HEK293T (cell line): ENCODE data around the gene TRIM33.

Experiments used
- CTCF ChIA-PET: fragments of 350-600 bp; formaldehyde crosslinking; extraction: SDS; loops from one replicate; lab custom pipeline; 2021; ENCODE audit warnings: antibody characterized with exemption, inconsistent platforms; lab: Yijun Ruan, JAX
- POLR2A ChIA-PET: fragments of 350-600 bp; formaldehyde crosslinking; extraction: SDS; loops from one replicate; lab custom pipeline; 2020; ENCODE audit warnings: antibody characterized with exemption, inconsistent platforms; lab: Yijun Ruan, JAX
- DNase-seq: peaks from one replicate; pipeline ENCODE4 v3.0.0; 2012; ENCODE audit warnings: mixed read lengths; ENCODE audit errors: extremely low spot score
- ARNT ChIP-seq: fragments of 450-650 bp; IDR thresholded peaks from 2 replicates; pipeline ENCODE4 v1.6.1; 2017; ENCODE audit warnings: mild to moderate bottlenecking
- BHLHE40 ChIP-seq: fragments of 450-650 bp; IDR thresholded peaks from 2 replicates; pipeline ENCODE4 v1.6.1; 2016; ENCODE audit warnings: mild to moderate bottlenecking, moderate library complexity, borderline replicate concordance
- CTBP1 ChIP-seq: fragments of 450-650 bp; IDR thresholded peaks from 2 replicates; pipeline ENCODE4 v1.6.1; 2016; ENCODE audit warnings: borderline replicate concordance
- ELF4 ChIP-seq: fragments of 450-650 bp; IDR thresholded peaks from 2 replicates; pipeline ENCODE4 v1.6.1; 2017; ENCODE audit warnings: antibody characterized with exemption
- FOXA1 ChIP-seq: fragments of 450-650 bp; IDR thresholded peaks from 2 replicates; pipeline ENCODE4 v1.6.1; 2016; ENCODE audit warnings: mild to moderate bottlenecking
- FOXK2 ChIP-seq: fragments of 450-650 bp; IDR thresholded peaks from 2 replicates; pipeline ENCODE4 v1.6.1; 2016; ENCODE audit warnings: mild to moderate bottlenecking
- FOXM1 ChIP-seq: fragments of 450-650 bp; IDR thresholded peaks from 2 replicates; pipeline ENCODE4 v1.6.1; 2017; ENCODE audit warnings: mild to moderate bottlenecking, borderline replicate concordance
- HDGF ChIP-seq: fragments of 450-650 bp; IDR thresholded peaks from 2 replicates; pipeline ENCODE4 v1.6.1; 2017; ENCODE audit warnings: antibody characterized with exemption, borderline replicate concordance
- L3MBTL2 ChIP-seq: fragments of 450-650 bp; conservative IDR thresholded peaks from 2 replicates; pipeline ENCODE4 v1.6.1; 2016; ENCODE audit warnings: mild to moderate bottlenecking
- LEF1 ChIP-seq: fragments of 450-650 bp; IDR thresholded peaks from 2 replicates; pipeline ENCODE4 v1.6.1; 2017; ENCODE audit warnings: mild to moderate bottlenecking, borderline replicate concordance
- NFRKB ChIP-seq: fragments of 450-650 bp; IDR thresholded peaks from 2 replicates; pipeline ENCODE4 v1.6.1; 2016; ENCODE audit warnings: mild to moderate bottlenecking, moderate library complexity
- PKNOX1 ChIP-seq: fragments of 450-650 bp; IDR thresholded peaks from 2 replicates; pipeline ENCODE4 v1.6.1; 2016
- SP1 ChIP-seq: fragments of 450-650 bp; IDR thresholded peaks from 2 replicates; pipeline ENCODE4 v1.6.1; 2017
- SUZ12 ChIP-seq: fragments of 450-650 bp; IDR thresholded peaks from 2 replicates; pipeline ENCODE4 v1.6.1; 2016; ENCODE audit warnings: mild to moderate bottlenecking
- TARDBP ChIP-seq: fragments of 450-650 bp; IDR thresholded peaks from 2 replicates; pipeline ENCODE4 v1.6.1; 2016
- ZNF384 ChIP-seq: fragments of 450-650 bp; IDR thresholded peaks from 2 replicates; pipeline ENCODE4 v1.6.1; 2016

TRIM33 gene

DNA sequence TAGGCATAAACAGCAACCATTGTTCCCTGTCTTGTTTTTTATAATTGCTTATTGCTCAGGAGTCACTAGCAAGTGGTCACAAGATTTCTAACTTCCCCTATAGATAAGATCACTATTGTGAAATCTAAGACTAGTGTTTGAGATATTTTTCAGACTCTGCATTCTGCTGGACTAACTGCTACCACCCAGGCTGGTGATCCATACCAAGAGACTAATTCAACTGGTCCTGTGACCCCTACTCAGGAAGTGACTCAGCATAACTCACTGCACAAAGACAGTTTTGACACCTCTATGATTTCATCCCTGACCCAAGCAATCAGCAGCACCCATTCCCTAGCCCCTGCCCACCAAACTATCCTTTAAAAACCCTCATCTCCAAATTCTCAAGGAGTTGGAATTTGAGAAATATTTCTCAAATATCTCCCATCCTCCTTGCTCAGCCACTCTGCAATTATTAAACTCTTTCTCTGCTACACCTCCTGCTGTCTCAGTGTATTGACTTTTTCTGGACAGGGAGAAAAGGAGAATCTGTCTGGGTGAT, 52.7 kb downstream of the TRIM33 start:
- CTCF ChIA-PET: no interaction called here
- TF ChIP-seq ARNT (no peak), SUZ12 (no peak), ELF4 (no peak), PKNOX1 (no peak), BHLHE40 (no peak), NFRKB (no peak), CTBP1 (no peak), TARDBP (no peak), FOXK2 (no peak), HDGF (no peak), FOXA1 (no peak), ZNF384 (no peak)
- POLR2A ChIA-PET: no interaction called here
- DNase-seq: no peak

DNA sequence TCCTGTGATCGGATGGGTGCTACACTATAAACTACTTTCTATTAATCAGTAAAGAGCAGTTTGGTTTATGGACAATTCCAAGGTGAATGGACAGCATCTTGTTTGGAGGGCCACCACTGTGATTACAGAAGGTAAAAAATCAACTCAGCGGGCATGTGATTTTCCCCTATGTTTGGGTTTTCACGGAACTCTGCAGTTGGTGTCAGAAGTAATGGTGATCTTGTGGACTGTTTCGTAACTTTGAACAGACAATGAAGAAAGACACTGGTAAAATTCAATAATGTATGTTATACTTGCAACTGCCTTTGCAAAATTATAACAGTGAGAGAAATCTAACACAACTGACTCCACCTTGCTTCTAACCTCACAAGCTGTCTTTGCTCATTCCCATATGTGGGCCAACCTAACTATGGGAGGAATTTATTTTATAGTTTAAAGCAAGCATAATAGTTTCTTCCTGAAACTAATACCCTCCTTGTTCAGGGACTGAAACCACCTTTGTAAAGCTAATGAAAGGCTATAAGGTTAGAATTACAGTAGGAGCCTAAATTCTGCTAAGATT, 53.2 kb downstream of the TRIM33 start:
- TF ChIP-seq L3MBTL2: no peak
- no peak for TF ChIP-seq TARDBP
- TF ChIP-seq ZNF384: no peak
- no peak for TF ChIP-seq FOXM1
- no peak for TF ChIP-seq ARNT
- no peak for TF ChIP-seq SP1
- no peak for TF ChIP-seq BHLHE40
- no peak for TF ChIP-seq PKNOX1
- no peak for TF ChIP-seq CTBP1
- no peak for TF ChIP-seq NFRKB
- ChIA-PET CTCF (no interaction called here), POLR2A (no interaction called here)
- no peak for DNase-seq

GRCh38 chr1:114456586-114456985, 54.4 kb downstream of the TRIM33 start:
- CTCF ChIA-PET: no interaction called here
- POLR2A ChIA-PET: no interaction called here
- TF ChIP-seq L3MBTL2 (no peak), FOXA1 (no peak), NFRKB (no peak), SUZ12 (no peak), LEF1 (no peak), CTBP1 (no peak), SP1 (no peak), ZNF384 (no peak), FOXM1 (no peak), PKNOX1 (no peak), TARDBP (no peak), FOXK2 (no peak), ELF4 (no peak), ARNT (no peak), HDGF (no peak), BHLHE40 (no peak)
- no peak for DNase-seq

DNA sequence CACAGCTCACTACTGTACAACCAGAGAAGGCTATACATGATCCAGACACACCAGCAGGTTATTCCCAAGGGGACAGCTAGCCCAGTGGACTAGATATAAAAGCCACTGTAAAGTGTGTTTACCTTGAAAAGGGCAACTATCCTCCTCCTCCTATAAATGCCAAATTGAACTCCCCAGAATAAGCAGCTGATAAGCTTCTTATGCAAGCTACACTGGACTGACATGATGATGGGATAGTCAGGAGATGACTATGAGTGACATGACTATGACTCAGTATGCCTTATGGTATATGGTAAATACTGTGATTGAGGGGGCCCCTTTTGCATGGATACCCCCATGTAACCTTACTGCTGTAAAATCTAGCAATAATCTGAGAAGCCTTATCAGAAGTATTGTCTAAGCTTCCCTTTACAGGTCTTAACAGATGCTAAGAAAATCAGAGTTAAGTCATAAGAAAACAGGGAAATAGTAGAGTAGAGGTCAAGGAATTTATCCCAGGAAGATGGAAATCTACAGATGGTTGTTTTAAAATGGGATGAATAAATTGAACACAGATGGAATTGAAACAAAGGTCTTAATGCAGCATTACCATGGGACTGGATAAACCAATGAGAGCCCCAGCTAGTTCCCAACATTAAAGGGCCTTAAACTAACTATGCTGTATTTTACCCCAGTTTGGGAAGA, 55.8 kb downstream of the TRIM33 start:
- POLR2A ChIA-PET: no interaction called here
- CTCF ChIA-PET: no interaction called here
- DNase-seq: no peak
- TF ChIP-seq PKNOX1 (no peak), SP1 (no peak), LEF1 (no peak), HDGF (no peak), ARNT (no peak), SUZ12 (no peak), BHLHE40 (no peak), ZNF384 (no peak), TARDBP (no peak), NFRKB (no peak), ELF4 (no peak), FOXK2 (no peak), FOXM1 (no peak), CTBP1 (no peak), FOXA1 (no peak)

- TF ChIP-seq PKNOX1 (no peak), FOXA1 (no peak), L3MBTL2 (no peak), SP1 (no peak), FOXM1 (no peak), NFRKB (no peak), FOXK2 (no peak), HDGF (no peak), ZNF384 (no peak), TARDBP (no peak)
- CTCF ChIA-PET: no interaction called here
- POLR2A ChIA-PET: no interaction called here
- DNase-seq: no peak
Measured at GRCh38 chr1:114454539-114454938, 56.5 kb downstream of the TRIM33 start.
